Ishikawa (cell line): Measurements from ENCODE around the gene SEMA4F.
A peak's percentile ranks its signal among the peaks of the same experiment; 100 is the strongest.

Source experiments
- CEBPB ChIP-seq: IDR thresholded peaks from 2 replicates; pipeline ENCODE4 v1.6.1; 2012
- CREB1 ChIP-seq: IDR thresholded peaks from 2 replicates; pipeline ENCODE4 v1.6.1; 2012; ENCODE audit warnings: low read depth
- EGR1 ChIP-seq: IDR thresholded peaks from 2 replicates; pipeline ENCODE4 v1.6.1; 2012
- EP300 ChIP-seq: IDR thresholded peaks from 2 replicates; pipeline ENCODE4 v1.6.1; 2012; ENCODE audit warnings: borderline replicate concordance
- FOXM1 ChIP-seq: IDR thresholded peaks from 2 replicates; pipeline ENCODE4 v1.6.1; 2012; ENCODE audit warnings: low read depth, borderline replicate concordance
- NFIC ChIP-seq: IDR thresholded peaks from 2 replicates; pipeline ENCODE4 v1.6.1; 2012
- RAD21 ChIP-seq: IDR thresholded peaks from 2 replicates; pipeline ENCODE4 v1.6.1; 2012; ENCODE audit warnings: low read depth
- TAF1 ChIP-seq: IDR thresholded peaks from 2 replicates; pipeline ENCODE4 v1.6.1; 2012; ENCODE audit warnings: low read depth, mild to moderate bottlenecking
- TCF12 ChIP-seq: IDR thresholded peaks from 2 replicates; pipeline ENCODE4 v1.6.1; 2012; ENCODE audit warnings: low read depth
- TEAD4 ChIP-seq: IDR thresholded peaks from 2 replicates; pipeline ENCODE4 v1.6.1; 2012
- YY1 ChIP-seq: IDR thresholded peaks from 2 replicates; pipeline ENCODE4 v1.6.1; 2012; ENCODE audit warnings: low read depth
- ZBTB7A ChIP-seq: IDR thresholded peaks from 2 replicates; pipeline ENCODE4 v1.6.1; 2012; ENCODE audit warnings: low read depth
- TF ChIP-seq, protein P1 (sequence below): IDR thresholded peaks from 2 replicates; pipeline ENCODE4 v1.6.1; 2012
- TF ChIP-seq, protein P2 (sequence below): IDR thresholded peaks from 2 replicates; pipeline ENCODE4 v1.6.1; 2012; ENCODE audit warnings: low read depth, mild to moderate bottlenecking
- TF ChIP-seq, protein P3 (sequence below): IDR thresholded peaks from 2 replicates; pipeline ENCODE4 v1.6.1; 2012

SEMA4F gene

DNA sequence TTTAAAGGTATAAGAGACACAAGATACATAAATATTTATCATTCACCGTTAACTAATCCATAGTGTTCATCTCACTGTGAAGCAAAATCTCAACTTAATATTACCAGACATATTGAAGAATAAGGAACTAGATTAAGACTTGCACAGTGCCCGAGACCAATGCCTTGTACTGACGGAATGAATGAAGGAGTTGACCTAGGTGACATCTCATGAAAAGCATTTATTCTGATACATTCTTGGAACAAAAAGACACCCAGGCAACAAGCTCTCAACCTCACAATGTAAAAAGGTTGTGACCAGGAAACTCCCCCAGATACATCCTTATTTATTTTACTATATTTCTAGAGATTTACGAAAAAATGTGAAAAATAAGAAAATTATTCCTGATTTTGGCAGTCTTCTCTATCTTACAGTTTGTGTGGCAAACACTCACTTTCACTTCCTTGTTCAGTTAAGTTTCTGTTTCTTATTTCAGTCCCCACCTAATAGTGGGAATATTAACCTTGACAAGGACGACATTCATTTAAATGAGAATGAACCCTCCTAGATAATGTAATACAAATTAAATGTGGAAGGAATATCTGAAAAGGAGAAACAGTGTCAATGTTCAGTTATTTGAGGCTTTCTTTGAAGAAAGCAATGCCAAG lies 34.3 kb upstream of the SEMA4F start:
- no peak for TF ChIP-seq NFIC
- no peak for TF ChIP-seq TAF1
- no peak for TF ChIP-seq EP300
- TF ChIP-seq ZBTB7A: no peak
- no peak for TF ChIP-seq YY1
- no peak for TF ChIP-seq TEAD4

DNA sequence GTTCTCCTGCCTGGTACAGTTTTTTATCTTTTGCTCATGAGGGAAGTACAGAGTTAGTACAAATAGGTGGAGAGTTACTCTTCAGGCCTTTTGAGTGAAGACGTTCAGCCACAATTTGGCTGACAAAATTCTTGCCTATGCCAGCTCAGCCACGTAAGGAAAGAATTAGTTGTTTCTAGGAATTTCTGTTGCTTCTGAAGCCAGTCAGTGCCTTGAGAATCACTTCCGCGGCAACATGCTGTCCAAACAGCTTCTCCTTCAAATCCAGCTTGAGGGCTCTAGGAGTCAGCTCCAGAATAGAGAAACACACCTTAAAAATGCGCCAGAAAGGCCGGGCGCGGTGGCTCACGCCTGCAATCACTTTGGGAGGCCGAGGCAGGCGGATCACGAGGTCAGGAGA lies 33.4 kb upstream of the SEMA4F start:
- TF ChIP-seq TAF1 (no peak), EGR1 (no peak), FOXM1 (no peak), TEAD4 (no peak), NFIC (no peak), RAD21 (no peak), EP300 (no peak), ZBTB7A (no peak), TCF12 (no peak), YY1 (no peak), CREB1 (no peak), CEBPB (no peak)
- TF ChIP-seq, protein P1, sequence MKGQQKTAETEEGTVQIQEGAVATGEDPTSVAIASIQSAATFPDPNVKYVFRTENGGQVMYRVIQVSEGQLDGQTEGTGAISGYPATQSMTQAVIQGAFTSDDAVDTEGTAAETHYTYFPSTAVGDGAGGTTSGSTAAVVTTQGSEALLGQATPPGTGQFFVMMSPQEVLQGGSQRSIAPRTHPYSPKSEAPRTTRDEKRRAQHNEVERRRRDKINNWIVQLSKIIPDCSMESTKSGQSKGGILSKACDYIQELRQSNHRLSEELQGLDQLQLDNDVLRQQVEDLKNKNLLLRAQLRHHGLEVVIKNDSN: no peak
- TF ChIP-seq, protein P2, sequence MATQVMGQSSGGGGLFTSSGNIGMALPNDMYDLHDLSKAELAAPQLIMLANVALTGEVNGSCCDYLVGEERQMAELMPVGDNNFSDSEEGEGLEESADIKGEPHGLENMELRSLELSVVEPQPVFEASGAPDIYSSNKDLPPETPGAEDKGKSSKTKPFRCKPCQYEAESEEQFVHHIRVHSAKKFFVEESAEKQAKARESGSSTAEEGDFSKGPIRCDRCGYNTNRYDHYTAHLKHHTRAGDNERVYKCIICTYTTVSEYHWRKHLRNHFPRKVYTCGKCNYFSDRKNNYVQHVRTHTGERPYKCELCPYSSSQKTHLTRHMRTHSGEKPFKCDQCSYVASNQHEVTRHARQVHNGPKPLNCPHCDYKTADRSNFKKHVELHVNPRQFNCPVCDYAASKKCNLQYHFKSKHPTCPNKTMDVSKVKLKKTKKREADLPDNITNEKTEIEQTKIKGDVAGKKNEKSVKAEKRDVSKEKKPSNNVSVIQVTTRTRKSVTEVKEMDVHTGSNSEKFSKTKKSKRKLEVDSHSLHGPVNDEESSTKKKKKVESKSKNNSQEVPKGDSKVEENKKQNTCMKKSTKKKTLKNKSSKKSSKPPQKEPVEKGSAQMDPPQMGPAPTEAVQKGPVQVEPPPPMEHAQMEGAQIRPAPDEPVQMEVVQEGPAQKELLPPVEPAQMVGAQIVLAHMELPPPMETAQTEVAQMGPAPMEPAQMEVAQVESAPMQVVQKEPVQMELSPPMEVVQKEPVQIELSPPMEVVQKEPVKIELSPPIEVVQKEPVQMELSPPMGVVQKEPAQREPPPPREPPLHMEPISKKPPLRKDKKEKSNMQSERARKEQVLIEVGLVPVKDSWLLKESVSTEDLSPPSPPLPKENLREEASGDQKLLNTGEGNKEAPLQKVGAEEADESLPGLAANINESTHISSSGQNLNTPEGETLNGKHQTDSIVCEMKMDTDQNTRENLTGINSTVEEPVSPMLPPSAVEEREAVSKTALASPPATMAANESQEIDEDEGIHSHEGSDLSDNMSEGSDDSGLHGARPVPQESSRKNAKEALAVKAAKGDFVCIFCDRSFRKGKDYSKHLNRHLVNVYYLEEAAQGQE: no peak
- TF ChIP-seq, protein P3, sequence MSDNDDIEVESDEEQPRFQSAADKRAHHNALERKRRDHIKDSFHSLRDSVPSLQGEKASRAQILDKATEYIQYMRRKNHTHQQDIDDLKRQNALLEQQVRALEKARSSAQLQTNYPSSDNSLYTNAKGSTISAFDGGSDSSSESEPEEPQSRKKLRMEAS: no peak

DNA sequence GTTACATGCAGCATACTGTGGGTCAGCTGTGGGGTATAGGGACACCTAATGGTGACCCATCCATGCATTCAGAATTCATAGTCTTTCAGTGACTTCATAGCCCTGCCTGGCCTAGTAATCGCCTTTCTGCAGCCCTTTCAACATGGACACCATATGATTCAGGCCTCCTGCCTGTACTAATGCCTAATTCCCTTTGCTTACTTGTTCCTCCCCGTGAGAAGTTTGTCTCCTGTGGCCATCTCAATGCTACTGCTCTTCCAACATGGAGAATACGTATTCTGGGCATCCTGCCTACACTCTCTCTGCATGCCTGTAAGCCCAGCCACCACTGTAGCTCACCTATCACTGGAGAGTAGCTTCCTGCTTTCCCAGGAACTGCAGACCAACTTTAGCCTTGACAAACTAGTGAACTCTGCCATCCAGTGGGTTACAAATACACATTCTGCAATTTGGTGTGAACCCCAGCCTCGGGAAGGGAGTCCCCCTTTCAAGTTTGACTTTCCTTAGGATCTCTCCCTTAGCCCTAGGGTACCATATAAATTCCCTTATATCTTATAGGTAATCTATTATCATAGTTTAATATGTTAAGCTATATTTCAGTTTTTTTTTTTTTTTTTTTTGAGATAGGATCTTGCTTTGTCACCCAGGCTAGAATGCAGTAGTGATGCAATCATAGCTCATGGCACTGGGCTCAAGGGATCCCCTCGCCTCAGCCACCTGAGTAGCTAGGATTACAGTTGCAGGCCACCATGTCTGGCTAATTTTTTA lies 28.2 kb upstream of the SEMA4F start:
- TF ChIP-seq RAD21: no peak
- TF ChIP-seq, protein P1: no peak
- TF ChIP-seq, protein P2: no peak

DNA sequence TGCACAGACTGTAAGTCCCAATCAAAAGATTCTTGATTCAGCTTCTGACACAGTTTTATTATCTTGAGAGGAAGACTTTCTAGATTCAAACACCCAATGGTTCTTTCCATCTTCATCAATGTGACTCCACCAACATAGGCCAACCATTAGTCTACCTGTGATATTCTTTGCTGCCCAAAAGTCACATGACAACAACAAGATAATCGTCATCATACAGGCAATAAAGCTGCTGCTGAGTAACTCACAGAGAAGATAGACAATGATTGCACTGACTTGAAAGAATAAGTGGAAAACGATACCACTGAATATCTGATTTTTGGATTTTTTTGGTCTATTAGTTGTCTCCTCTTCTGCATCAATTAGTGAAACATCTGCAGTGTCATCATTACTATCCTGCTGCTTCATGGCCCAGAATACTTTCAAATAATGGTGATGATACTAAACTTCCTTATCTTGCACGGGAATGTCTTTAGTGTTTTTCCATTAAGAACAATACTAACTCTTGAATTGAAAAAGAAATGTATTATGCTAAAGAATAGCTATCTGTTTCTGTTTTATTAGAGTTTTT lies 25.4 kb upstream of the SEMA4F start:
- TF ChIP-seq, protein P1: no peak

DNA sequence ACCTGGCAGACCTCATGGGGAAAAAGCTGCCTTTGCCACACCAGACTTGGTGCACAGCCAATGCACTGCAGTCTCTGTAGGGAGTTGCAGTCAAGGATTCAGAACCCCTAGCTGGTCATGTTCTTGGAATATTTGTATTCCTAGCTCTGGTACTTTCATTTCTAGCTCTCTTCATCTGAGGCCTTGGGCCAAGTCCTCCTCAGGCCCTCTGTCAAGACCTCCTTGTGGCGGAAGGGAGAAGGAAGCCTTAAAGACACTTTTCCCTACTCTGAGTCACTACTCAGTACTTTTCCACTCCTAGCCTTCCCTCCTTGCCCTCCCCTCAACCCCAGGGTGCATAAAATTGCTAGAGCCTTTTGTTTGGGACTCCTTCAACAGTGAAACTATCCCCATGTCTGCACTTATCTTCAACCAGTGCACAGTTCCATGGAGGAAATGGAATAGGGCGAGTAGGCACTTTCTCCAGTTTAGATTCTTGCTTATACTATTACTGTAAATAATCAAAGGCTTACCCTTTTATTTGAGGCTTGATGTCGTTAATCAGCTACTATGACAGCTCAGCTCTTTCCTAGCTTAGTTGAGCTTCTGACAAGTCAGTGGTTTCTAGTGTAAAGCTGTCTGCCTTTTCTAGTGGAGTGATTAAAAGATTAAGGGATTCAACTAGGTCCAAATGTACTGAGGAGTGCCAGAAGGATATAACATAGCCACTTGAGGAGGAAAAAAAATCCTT lies 21.7 kb upstream of the SEMA4F start:
- TF ChIP-seq CEBPB (no peak), FOXM1 (no peak), TCF12 (no peak), RAD21 (no peak), CREB1 (no peak), ZBTB7A (no peak), YY1 (no peak)
- TF ChIP-seq, protein P3: peak; percentile 15; the same call in 1 of the 2 replicates

DNA sequence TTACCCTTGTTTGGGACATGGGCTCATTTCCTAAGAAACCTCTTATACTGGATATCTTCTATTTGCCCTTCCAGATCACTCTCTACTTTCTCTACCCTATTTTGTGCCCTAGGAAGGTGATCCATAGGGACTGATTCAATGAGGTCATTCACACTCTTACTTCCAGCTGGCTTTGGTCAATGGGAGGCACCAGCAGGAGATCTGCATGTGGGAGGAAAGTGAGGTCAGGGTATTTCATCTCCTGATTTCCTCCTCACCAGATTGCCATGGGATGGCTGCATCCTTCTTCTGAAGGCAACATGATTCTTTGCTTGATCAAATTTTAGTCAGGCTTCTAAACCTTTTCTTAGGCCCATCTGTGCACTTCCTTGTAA lies 21.1 kb upstream of the SEMA4F start:
- TF ChIP-seq RAD21 (no peak), CEBPB (no peak), YY1 (no peak), TEAD4 (no peak), CREB1 (no peak), EP300 (no peak)
- TF ChIP-seq, protein P3: no peak
